HG03025 (cell line): Measurements from ENCODE around the gene LRRN2.
"Not testable (repeated sequence)": the region's sequence is repeated elsewhere in the genome, so short reads cannot be mapped to it uniquely, and the experiment has no call there.

Experiments used
- ATAC-seq: cut with Tn5 transposase; IDR thresholded peaks from one replicate; pipeline ENCODE4 v1.9.1; 2021; ENCODE audit warnings: mild to moderate bottlenecking, moderate library complexity; ENCODE audit not compliant: unreplicated experiment, low FRiP score

LRRN2 gene

GRCh38 chr1:204685236-204686006 is at the start of gene LRRN2:
Gene LRRN2 (minus strand): TSS chr1:204685738. CDS start chr1:204619992, 65,746 bp downstream.
- ATAC-seq, result no peak

- ATAC-seq, result no peak
Observed at GRCh38 chr1:204735042-204735441, 49.5 kb upstream of the LRRN2 start.

- ATAC-seq, result no peak
Observed at GRCh38 chr1:204733869-204734596, 48.5 kb upstream of the LRRN2 start.

GRCh38 chr1:204733289-204733688 is 47.8 kb upstream of the LRRN2 start:
- ATAC-seq, result no peak

- ATAC-seq, result no peak
Observed at GRCh38 chr1:204731985-204732575, 46.5 kb upstream of the LRRN2 start.

- ATAC-seq, result no peak
Observed at GRCh38 chr1:204731509-204731908, 46.0 kb upstream of the LRRN2 start.

- no peak for ATAC-seq
Observed at GRCh38 chr1:204730826-204731459, 45.4 kb upstream of the LRRN2 start.

GRCh38 chr1:204729516-204729915 is 44.0 kb upstream of the LRRN2 start:
- no peak for ATAC-seq

GRCh38 chr1:204728456-204728855 is 42.9 kb upstream of the LRRN2 start:
- ATAC-seq, result no peak

GRCh38 chr1:204728045-204728444 is 42.5 kb upstream of the LRRN2 start:
- no peak for ATAC-seq

GRCh38 chr1:204727438-204727837 is 41.9 kb upstream of the LRRN2 start:
- not testable (repeated sequence) for ATAC-seq

- no peak for ATAC-seq
Observed at GRCh38 chr1:204726478-204726877, 40.9 kb upstream of the LRRN2 start.

- no peak for ATAC-seq
Observed at GRCh38 chr1:204725821-204726448, 40.4 kb upstream of the LRRN2 start.

- no peak for ATAC-seq
Observed at GRCh38 chr1:204723131-204723787, 37.7 kb upstream of the LRRN2 start.

- no peak for ATAC-seq
Observed at GRCh38 chr1:204721373-204722055, 36.0 kb upstream of the LRRN2 start.

GRCh38 chr1:204716660-204717059 is 31.1 kb upstream of the LRRN2 start:
- no peak for ATAC-seq

- no peak for ATAC-seq
Observed at GRCh38 chr1:204714861-204715511, 29.4 kb upstream of the LRRN2 start.

- ATAC-seq, result no peak
Observed at GRCh38 chr1:204714194-204714860, 28.8 kb upstream of the LRRN2 start.
